DMS53 (cell line): ENCODE data around the gene NMRAL1.

Source experiments
- DNase-seq: peaks from one replicate; lab custom pipeline; 2025; lab: John Stamatoyannopoulos, UW

The NMRAL1 gene

GRCh38 chr16:4426021-4426684, 48.3 kb downstream of the NMRAL1 start:
- no peak for DNase-seq

- DNase-seq = peak; percentile 93
These were observed 48.9 kb downstream of the NMRAL1 start, which contains the start of gene DNAJA3 for GRCh38 chr16:4425378-4426020. Gene DNAJA3, plus strand, starts transcription at chr16:4425868. Its CDS starts 14 bp downstream, at chr16:4425882.

GRCh38 chr16:4420505-4421105, 53.8 kb downstream of the NMRAL1 start:
- DNase-seq = no peak

- no peak for DNase-seq
These were observed 54.9 kb downstream of the NMRAL1 start for GRCh38 chr16:4419402-4419959.

GRCh38 chr16:4416200-4417032, 58.0 kb downstream of the NMRAL1 start, which contains the start of gene CORO7:
Gene CORO7, minus strand, starts transcription at chr16:4416596. Its CDS starts 78 bp downstream, at chr16:4416518.
- peak; percentile 95 for DNase-seq

- peak; percentile 66 for DNase-seq
These were observed 58.8 kb downstream of the NMRAL1 start for GRCh38 chr16:4415538-4416199.

- DNase-seq = peak; percentile 85
These were observed 60.1 kb downstream of the NMRAL1 start for GRCh38 chr16:4414187-4414917.

GRCh38 chr16:4412854-4413253, 61.6 kb downstream of the NMRAL1 start:
- no peak for DNase-seq

- DNase-seq = no peak
These were observed 62.3 kb downstream of the NMRAL1 start for GRCh38 chr16:4412159-4412558.
